Gastrocnemius medialis (tissue), 4 donors: ENCODE measurements around the gene OXCT1. TPM values are rescaled to one million over a fixed set of nuclear protein-coding genes. Genes with fewer than 3 reads are reported as not detected.

Experiments used
- ATAC-seq, 2 donors: fragments of 150-250 bp; one replicate each; pipeline ENCODE4 v1.9.1; 2016
- DNase-seq, 2 donors: peaks; one replicate each; pipeline ENCODE4 v3.0.0-alpha.2; 2019
- H3K27ac ChIP-seq, 4 donors: fragments of 200-600 bp; sonication (generic); 1 replicate in 1 of 4; 2 replicates in 3 of 4; pipeline ENCODE4 v1.5.1; 2016 to 2018; ENCODE audit warnings: mild to moderate bottlenecking in 2 of 4, moderate library complexity in 1 of 4
- H3K27me3 ChIP-seq, 3 donors: fragments of 200-600 bp; sonication (generic) in 2 of 3; 1 replicate in 1 of 3; 2 replicates in 2 of 3; pipeline versions ENCODE4 v1.5.1 to v1.6.0; 2016 to 2019; ENCODE audit warnings: mild to moderate bottlenecking in 1 of 3, moderate library complexity in 1 of 3
- H3K36me3 ChIP-seq, 2 donors: fragments of 200-600 bp; sonication (generic) in 1 of 2; one replicate each; pipeline ENCODE4 v1.5.1; 2017 to 2018
- H3K4me1 ChIP-seq, 2 donors: fragments of 200-600 bp; sonication (generic) in 1 of 2; one replicate each; pipeline ENCODE4 v1.5.1; 2016 to 2017; ENCODE audit warnings: mild to moderate bottlenecking in 2 of 2
- H3K4me3 ChIP-seq, 4 donors: fragments of 200-600 bp; sonication (generic) in 3 of 4; 1 replicate in 1 of 4; 2 replicates in 3 of 4; pipeline ENCODE4 v1.5.1; 2016 to 2019; ENCODE audit warnings: mild to moderate bottlenecking in 2 of 4
- H3K9me3 ChIP-seq, 3 donors: fragments of 200-600 bp; sonication (generic) in 2 of 3; 1 replicate in 1 of 3; 2 replicates in 2 of 3; pipeline ENCODE4 v1.5.1; 2016 to 2019
- CTCF ChIP-seq, 5 experiments: fragments of 450-650 bp in 3 of 5; fragments of 200-600 bp in 2 of 5; sonication (generic) in 2 of 5; IDR thresholded peaks in 4 of 5; conservative IDR thresholded peaks in 1 of 5; 1 replicate in 4 of 5; 2 replicates in 1 of 5; pipeline ENCODE4 v1.5.1; 2016 to 2019; ENCODE audit warnings: antibody characterized with exemption in 5 of 5, mild to moderate bottlenecking in 3 of 5, moderate library complexity in 3 of 5
- POLR2A ChIP-seq, 2 donors: fragments of 450-650 bp; IDR thresholded peaks; one replicate each; pipeline ENCODE4 v1.6.1; 2017; ENCODE audit warnings: antibody characterized with exemption in 2 of 2, mild to moderate bottlenecking in 2 of 2, moderate library complexity in 2 of 2
- in situ Hi-C, 4 donors: fragments of 200-750 bp; cut with MboI; loops; one replicate each; pipeline versions ENCODE4 v1.15.0 to v1.8.0; 2017; ENCODE audit warnings: low sequenced_read_pairs in 4 of 4
- intact Hi-C: fragments of 100-400 bp; cut with DNase I; formaldehyde crosslinking; loops from one replicate; pipeline ENCODE4 v1.15.1; 2023; ENCODE audit warnings: low total_unique reads
- total RNA-seq, 4 donors: library from RNA; depleted of rRNA; stranded (reverse); fragments of >200 nt; gene quantifications; one replicate each; pipeline versions ENCODE4 v1.1.0 to v1.2.3, GENCODE V29; 2016

Gene OXCT1
- total RNA-seq, 4 donors from 2014 or later: 9.4 to 45.4 (median 20.5) TPM

DNA sequence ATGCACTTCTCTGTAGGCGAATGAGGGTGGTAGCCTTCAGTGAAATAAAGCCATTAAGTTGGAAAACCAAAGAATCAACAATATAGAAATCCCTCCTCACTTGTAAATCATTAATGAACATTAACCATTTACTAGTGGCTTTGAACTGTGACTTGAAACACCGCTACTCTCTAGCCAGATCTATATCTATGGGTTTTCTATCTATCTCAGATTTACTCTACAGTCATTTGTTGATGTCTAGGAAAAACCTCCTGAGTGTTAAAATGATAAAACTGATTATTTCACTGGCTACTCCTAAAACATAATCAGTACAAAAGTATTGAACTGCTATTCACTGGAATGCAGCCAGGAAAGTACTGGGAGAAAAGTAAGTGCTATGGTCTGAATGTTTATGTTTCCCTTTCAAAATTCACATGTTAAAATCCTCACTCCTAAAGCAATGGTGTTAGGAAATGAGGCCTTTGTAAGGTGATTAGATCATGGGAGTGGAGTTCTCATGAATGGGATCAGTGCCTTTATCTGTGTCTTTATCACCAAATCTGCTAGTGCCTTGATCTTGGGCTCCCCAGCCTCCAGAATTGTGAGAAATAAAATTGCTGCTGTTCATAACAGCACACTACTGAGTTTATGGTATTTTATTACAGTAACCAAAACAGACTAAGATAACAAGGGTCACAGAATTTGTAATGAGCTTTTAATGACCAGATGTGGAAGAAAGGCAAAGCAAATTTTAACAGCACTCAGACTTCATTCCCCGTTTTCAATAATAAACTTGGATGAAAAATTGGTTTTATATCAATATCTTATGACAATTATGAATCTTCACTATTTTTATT is 8.6 kb upstream of the OXCT1 start:
- no peaks in the 10 kb centered on the region for H3K27me3 ChIP-seq
- intact Hi-C loops: no loop called here
- no peaks in the 10 kb centered on the region for H3K9me3 ChIP-seq
- no peaks in the 10 kb centered on the region for H3K36me3 ChIP-seq
- in situ Hi-C loops: no loop called here
- H3K4me3 ChIP-seq: no peak overlapping the region
- no peaks in the 10 kb centered on the region for H3K4me1 ChIP-seq
- H3K27ac ChIP-seq: no peak overlapping the region
- ATAC-seq: no peak
- no peak for DNase-seq
- no peak for TF ChIP-seq POLR2A (IDR thresholded peaks at IDR 0.05)
- TF ChIP-seq CTCF (IDR thresholded peaks at IDR 0.05 in 4 of 5, conservative IDR thresholded peaks at IDR 0.05 in 1 of 5): no peak

DNA sequence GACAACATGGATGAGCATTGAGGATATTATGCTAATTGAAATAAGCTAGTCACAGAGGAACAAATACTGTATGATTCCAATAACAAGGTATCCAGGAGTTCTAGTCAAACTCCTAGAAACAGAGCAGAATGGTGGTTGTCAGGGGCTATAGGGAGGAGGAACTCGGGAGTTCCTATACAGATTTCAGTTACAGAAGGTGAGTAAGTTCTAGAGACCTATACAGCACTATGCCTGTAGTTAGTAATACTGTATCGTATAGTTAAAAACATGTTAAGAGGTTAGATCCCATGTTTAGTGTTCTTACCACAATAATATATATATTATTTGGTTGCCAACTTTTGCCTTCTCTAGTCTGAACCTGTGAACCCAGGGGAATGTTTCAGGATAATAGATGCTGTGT is 7.9 kb upstream of the OXCT1 start:
- peak overlapping the region in 1 of 4 donors; percentile 73 for H3K27ac ChIP-seq
- H3K4me1 ChIP-seq: no peaks in the 10 kb centered on the region
- H3K36me3 ChIP-seq: no peaks in the 10 kb centered on the region
- no peak for TF ChIP-seq CTCF (IDR thresholded peaks at IDR 0.05 in 4 of 5, conservative IDR thresholded peaks at IDR 0.05 in 1 of 5)
- TF ChIP-seq POLR2A (IDR thresholded peaks at IDR 0.05): no peak
- H3K4me3 ChIP-seq: no peak overlapping the region
- no peaks in the 10 kb centered on the region for H3K9me3 ChIP-seq
- DNase-seq (no peak), ATAC-seq (no peak)
- intact Hi-C loops (no loop called here), in situ Hi-C loops (no loop called here)
- H3K27me3 ChIP-seq: no peaks in the 10 kb centered on the region

DNA sequence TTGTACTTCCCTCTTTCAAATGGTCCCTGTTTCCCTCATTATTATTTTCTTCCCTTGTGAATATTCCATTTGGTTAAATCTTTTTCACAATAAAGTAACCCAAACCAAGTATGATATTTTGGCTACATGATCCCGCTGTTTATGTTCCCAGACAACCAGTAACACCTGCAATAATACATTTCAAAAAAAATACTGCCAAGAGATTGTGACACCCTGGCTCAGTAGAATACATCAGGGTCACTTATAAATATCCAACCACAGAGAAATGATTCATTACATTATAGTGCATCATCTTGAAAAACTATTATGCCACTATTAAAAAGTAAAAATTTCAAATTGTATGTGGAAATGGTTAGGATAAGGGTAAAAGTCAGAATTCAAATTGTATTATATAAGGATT is 7.2 kb upstream of the OXCT1 start:
- TF ChIP-seq POLR2A (IDR thresholded peaks at IDR 0.05): no peak
- TF ChIP-seq CTCF (IDR thresholded peaks at IDR 0.05 in 4 of 5, conservative IDR thresholded peaks at IDR 0.05 in 1 of 5): no peak
- Histone ChIP-seq H3K4me1 (no peaks in the 10 kb centered on the region), H3K27me3 (no peaks in the 10 kb centered on the region), H3K27ac (peak overlapping the region in 3 of 4 donors; percentile 53 to 73 (median 54)), H3K36me3 (no peaks in the 10 kb centered on the region), H3K4me3 (no peak overlapping the region), H3K9me3 (no peaks in the 10 kb centered on the region)
- no peak for DNase-seq
- in situ Hi-C loops (no loop called here), intact Hi-C loops (no loop called here)
- ATAC-seq: peak; percentile 62 to 85

DNA sequence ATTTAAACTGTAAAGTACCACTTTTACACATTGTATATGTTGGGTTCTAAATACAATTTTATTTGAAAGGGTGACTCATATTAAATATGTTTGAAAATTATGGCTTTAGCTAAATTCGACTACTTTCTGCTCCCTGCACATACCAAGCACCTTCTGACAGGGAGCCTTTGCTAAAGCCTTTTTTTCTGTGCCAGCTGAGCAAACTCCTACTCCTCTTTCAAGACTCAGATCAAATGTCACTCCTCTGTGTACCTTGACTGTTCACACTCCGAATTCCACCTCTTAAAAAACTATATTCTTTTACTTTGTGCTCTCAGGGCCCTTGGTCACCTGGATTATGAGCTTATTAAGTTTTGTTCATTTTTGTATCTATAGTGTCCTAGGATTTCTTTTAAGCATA is 6.5 kb upstream of the OXCT1 start:
- H3K27me3 ChIP-seq: no peaks in the 10 kb centered on the region
- no peak for DNase-seq
- no peaks in the 10 kb centered on the region for H3K9me3 ChIP-seq
- intact Hi-C loops: no loop called here
- in situ Hi-C loops: no loop called here
- ATAC-seq: peak in 1 of 2 donors; percentile 65
- TF ChIP-seq POLR2A (IDR thresholded peaks at IDR 0.05) (no peak), CTCF (IDR thresholded peaks at IDR 0.05 in 4 of 5, conservative IDR thresholded peaks at IDR 0.05 in 1 of 5) (no peak)
- peak overlapping the region in 3 of 4 donors; percentile 53 to 73 (median 54) for H3K27ac ChIP-seq
- no peak overlapping the region for H3K4me3 ChIP-seq
- H3K36me3 ChIP-seq: no peaks in the 10 kb centered on the region
- H3K4me1 ChIP-seq: no peaks in the 10 kb centered on the region
